Endodermal cell (in vitro differentiated cells): ENCODE results near the gene GGT1. TPM values are rescaled to one million over a fixed set of nuclear protein-coding genes. Genes with fewer than 3 reads are reported as not detected.
"Not testable (repeated sequence)": the region's sequence is repeated elsewhere in the genome, so short reads cannot be mapped to it uniquely, and the experiment has no call there.

Experiments used
- DNase-seq: peaks from one replicate; pipeline ENCODE4 v3.0.0-alpha.2; 2017
- H3K27ac ChIP-seq: 2 replicates; pipeline ENCODE4 v1.5.1; 2013; ENCODE audit warnings: mild to moderate bottlenecking, low read depth, low read length, moderate library complexity
- H3K27me3 ChIP-seq: 2 replicates; pipeline ENCODE4 v1.6.1; 2013; ENCODE audit warnings: mild to moderate bottlenecking, low read length, moderate library complexity; ENCODE audit not compliant: insufficient read depth, control insufficient read depth, poor library complexity, severe bottlenecking
- H3K36me3 ChIP-seq: 2 replicates; pipeline ENCODE4 v1.7.0; 2013; ENCODE audit warnings: mild to moderate bottlenecking, low read length, moderate library complexity; ENCODE audit not compliant: control insufficient read depth, insufficient read depth
- H3K4me1 ChIP-seq: one replicate; pipeline ENCODE4 v1.7.0; 2013; ENCODE audit warnings: low read length; ENCODE audit not compliant: control insufficient read depth, insufficient read depth
- H3K4me3 ChIP-seq: 2 replicates; pipeline ENCODE4 v1.5.1; 2013; ENCODE audit warnings: mild to moderate bottlenecking, low read length, moderate library complexity
- H3K9ac ChIP-seq: 2 replicates; pipeline ENCODE4 v1.6.1; 2013; ENCODE audit warnings: mild to moderate bottlenecking, low read length, moderate library complexity; ENCODE audit not compliant: poor library complexity, severe bottlenecking; ENCODE audit errors: extremely low read depth
- H3K9me3 ChIP-seq: 2 replicates; pipeline ENCODE4 v1.6.1; 2013; ENCODE audit warnings: mild to moderate bottlenecking, low read length, moderate library complexity; ENCODE audit not compliant: control insufficient read depth
- H3K27ac Mint-ChIP-seq: 2 replicates; pipeline ENCODE4 v1.8.0; 2020; ENCODE audit warnings: mixed read lengths
- H3K27me3 Mint-ChIP-seq: 2 replicates; pipeline ENCODE4 v1.8.0; 2021; ENCODE audit warnings: mild to moderate bottlenecking, mixed read lengths; ENCODE audit not compliant: insufficient read depth
- H3K36me3 Mint-ChIP-seq: 2 replicates; pipeline ENCODE4 v1.8.0; 2020; ENCODE audit warnings: low read depth, mixed read lengths
- H3K4me1 Mint-ChIP-seq: 2 replicates; pipeline ENCODE4 v1.8.0; 2020; ENCODE audit warnings: mixed read lengths
- H3K4me3 Mint-ChIP-seq: 2 replicates; pipeline ENCODE4 v1.8.0; 2020; ENCODE audit warnings: mild to moderate bottlenecking, moderate library complexity, mixed read lengths
- H3K9me3 Mint-ChIP-seq: 2 replicates; pipeline ENCODE4 v1.8.0; 2020; ENCODE audit warnings: mild to moderate bottlenecking, mixed read lengths
- CTCF ChIP-seq: fragments of 200-600 bp; sonication (generic); conservative IDR thresholded peaks from 2 replicates; pipeline ENCODE4 v1.5.0; 2021; ENCODE audit warnings: antibody characterized with exemption, mild to moderate bottlenecking
- WGBS, 2 experiments: methylation state at CpG; one replicate each; pipeline versions ENCODE4 v1.1.5 to v1.1.7; 2013; ENCODE audit warnings: missing lambda C conversion rate in 2 of 2, mixed read lengths in 1 of 2; ENCODE audit not compliant: insufficient coverage in 1 of 2, insufficient read length in 1 of 2; 5-methylcytosine and 5-hydroxymethylcytosine counted together
- total RNA-seq, 2 donors: library from RNA; stranded (reverse); fragmentation: NEBNext Ultra II Directional in 1 of 2; extraction: Animal tissue kit (Norgen Biotek cat#: 25700) in 1 of 2; gene quantifications; 2 replicates in 1 of 2; 3 replicates in 1 of 2; pipeline ENCODE4 v1.2.1, GENCODE V29; 2021

GGT1 gene
- total RNA-seq, 2 donors from 2014 or later = 22.4 to 52.8 TPM

GRCh38 chr22:24601217-24602104, 1.5 kb upstream of the GGT1 start:
- Mint-ChIP-seq H3K27me3 (no peaks in the 10 kb centered on the region), H3K4me1 (peaks cover 22% of the 10 kb centered on the region), H3K36me3 (no peaks in the 10 kb centered on the region), H3K4me3 (no peak overlapping the region), H3K9me3 (no peaks in the 10 kb centered on the region), H3K27ac (no peak overlapping the region)
- Histone ChIP-seq H3K27me3 (no peaks in the 10 kb centered on the region), H3K9me3 (no peaks in the 10 kb centered on the region), H3K4me3 (no peak overlapping the region), H3K9ac (no peak overlapping the region), H3K4me1 (no peaks in the 10 kb centered on the region), H3K27ac (no peak overlapping the region), H3K36me3 (no peaks in the 10 kb centered on the region)
- peak; percentile 47 for DNase-seq
- no peak for TF ChIP-seq CTCF
- WGBS, 2 experiments = 82 to 93% methylated on average over 4 to 12 of the region's 12 CpGs

- 90 to 99% methylated on average over 8 to 11 of the region's 11 CpGs for WGBS, 2 experiments
- H3K27me3 ChIP-seq, H3K36me3 Mint-ChIP-seq, H3K36me3 ChIP-seq, H3K9me3 Mint-ChIP-seq, H3K27ac ChIP-seq, H3K4me1 ChIP-seq, H3K4me3 ChIP-seq, H3K9ac ChIP-seq, H3K27me3 Mint-ChIP-seq, H3K27ac Mint-ChIP-seq, H3K4me3 Mint-ChIP-seq, H3K9me3 ChIP-seq: not testable (repeated sequence)
- DNase-seq = peak; percentile 39
- H3K4me1 Mint-ChIP-seq = peaks cover 22% of the 10 kb centered on the region
These were observed 766 bp upstream of the GGT1 start for GRCh38 chr22:24602105-24602749.

- not testable (repeated sequence) for H3K4me1 ChIP-seq, H3K27me3 Mint-ChIP-seq, H3K4me3 ChIP-seq, H3K36me3 ChIP-seq, H3K9me3 Mint-ChIP-seq, H3K9me3 ChIP-seq, H3K36me3 Mint-ChIP-seq, H3K27me3 ChIP-seq, H3K9ac ChIP-seq, H3K27ac ChIP-seq
- Mint-ChIP-seq H3K4me3 (peak overlapping the region; percentile 64), H3K27ac (peak overlapping the region; percentile 94), H3K4me1 (peaks cover 22% of the 10 kb centered on the region)
- peak; percentile 76 for DNase-seq
- 54 to 58% methylated on average over 2 to 15 of the region's 18 CpGs for WGBS, 2 experiments
- peak; percentile 68 for TF ChIP-seq CTCF
These were observed 1.0 kb downstream of the GGT1 start for GRCh38 chr22:24603770-24604629.

DNA sequence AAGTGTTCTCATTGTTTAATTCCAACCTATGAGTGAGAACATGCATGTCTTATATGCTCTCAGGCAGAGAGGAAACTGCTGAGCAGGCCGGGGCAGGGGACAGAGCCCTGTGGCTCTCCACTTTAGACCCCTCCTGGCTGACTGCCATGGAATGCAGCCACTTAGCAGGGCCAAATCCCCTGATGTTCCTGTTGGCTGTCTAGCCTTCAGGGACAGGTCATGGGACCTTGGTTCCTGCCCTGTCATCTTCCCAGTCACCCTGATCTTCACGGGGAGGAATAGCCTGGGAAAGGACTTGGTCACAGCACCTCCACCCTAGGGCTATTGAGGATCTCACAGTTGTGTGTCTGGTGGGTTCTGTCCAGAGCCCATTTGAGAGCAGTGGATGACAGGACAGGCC, 3.3 kb downstream of the GGT1 start:
- not testable (repeated sequence) for H3K36me3 ChIP-seq, H3K27ac ChIP-seq, H3K9me3 Mint-ChIP-seq, H3K27me3 ChIP-seq, H3K27me3 Mint-ChIP-seq, H3K4me3 ChIP-seq, H3K4me1 ChIP-seq, H3K36me3 Mint-ChIP-seq, H3K9me3 ChIP-seq, H3K4me3 Mint-ChIP-seq, H3K9ac ChIP-seq
- Mint-ChIP-seq H3K27ac (peak overlapping the region; percentile 48), H3K4me1 (peaks cover 12% of the 10 kb centered on the region)
- 94 to 100% methylated on average over 1 to 2 of the region's 2 CpGs for WGBS, 2 experiments
- DNase-seq = peak; percentile 63

DNA sequence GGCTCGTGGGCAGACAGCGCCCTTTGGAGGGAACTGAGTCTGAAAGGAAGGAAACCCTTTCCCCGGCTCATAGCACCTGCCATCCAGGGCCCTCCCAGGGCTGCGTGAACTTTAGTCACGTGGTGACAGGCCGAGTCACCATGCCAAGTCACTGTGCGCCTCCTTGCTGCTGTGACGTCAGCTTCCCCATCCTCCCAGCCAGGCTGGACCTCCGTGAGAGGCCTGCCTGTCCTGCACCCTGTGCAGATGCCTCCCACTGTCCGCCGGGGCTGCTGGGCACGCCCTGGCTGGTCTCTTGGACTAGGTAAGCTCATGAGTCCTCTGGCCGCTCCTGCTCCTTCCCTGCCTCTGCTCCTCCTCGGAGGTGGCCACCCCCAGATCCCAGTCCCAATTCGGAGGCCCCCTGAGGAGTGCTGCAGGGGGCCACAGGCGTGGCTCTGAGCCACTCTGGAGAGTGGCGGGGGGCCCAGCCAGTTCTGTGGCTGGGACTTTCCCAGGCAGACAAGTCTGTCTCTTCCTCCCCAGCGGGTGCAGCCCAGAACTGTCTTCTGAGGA, 4.5 kb downstream of the GGT1 start:
- not testable (repeated sequence) for H3K36me3 ChIP-seq, H3K4me1 ChIP-seq, H3K27me3 Mint-ChIP-seq, H3K9me3 ChIP-seq, H3K27ac ChIP-seq, H3K9me3 Mint-ChIP-seq, H3K4me3 Mint-ChIP-seq, H3K27ac Mint-ChIP-seq, H3K4me3 ChIP-seq, H3K9ac ChIP-seq, H3K27me3 ChIP-seq, H3K36me3 Mint-ChIP-seq
- H3K4me1 Mint-ChIP-seq = peaks cover 12% of the 10 kb centered on the region
- WGBS, 2 experiments = 86 to 87% methylated on average over 8 to 18 of the region's 18 CpGs
- DNase-seq = peak; percentile 61
